ENCODE data around the gene MXD4. TPM values are rescaled to one million over a fixed set of nuclear protein-coding genes. Genes with fewer than 3 reads are reported as not detected.

Gene MXD4
- total RNA-seq, 1 donor from 2014 or later, result 44.0 TPM

Other genes starting within 250 kb of the MXD4 start
- 0.82 TPM for gene NAT8L, start 202.8 kb downstream of the MXD4 start, total RNA-seq
- gene HAUS3, start 20.0 kb downstream of the MXD4 start, total RNA-seq, result 8.2 TPM
- gene POLN, start 20.0 kb downstream of the MXD4 start, total RNA-seq, result 1.9 TPM
- gene ZFYVE28, start 156.5 kb upstream of the MXD4 start, total RNA-seq, result 5.6 TPM
- gene CFAP99, start 156.8 kb upstream of the MXD4 start, total RNA-seq, result not detected
- 26.1 TPM for gene RNF4, start 207.0 kb upstream of the MXD4 start, total RNA-seq

Measured in left ventricle myocardium superior (tissue), 1 donor.